ENCODE measurements around the gene PRODH2. TPM values are rescaled to one million over a fixed set of nuclear protein-coding genes. Genes with fewer than 3 reads are reported as not detected.

PRODH2 gene
- total RNA-seq, 1 experiment from 2014 or later = not detected

DNA sequence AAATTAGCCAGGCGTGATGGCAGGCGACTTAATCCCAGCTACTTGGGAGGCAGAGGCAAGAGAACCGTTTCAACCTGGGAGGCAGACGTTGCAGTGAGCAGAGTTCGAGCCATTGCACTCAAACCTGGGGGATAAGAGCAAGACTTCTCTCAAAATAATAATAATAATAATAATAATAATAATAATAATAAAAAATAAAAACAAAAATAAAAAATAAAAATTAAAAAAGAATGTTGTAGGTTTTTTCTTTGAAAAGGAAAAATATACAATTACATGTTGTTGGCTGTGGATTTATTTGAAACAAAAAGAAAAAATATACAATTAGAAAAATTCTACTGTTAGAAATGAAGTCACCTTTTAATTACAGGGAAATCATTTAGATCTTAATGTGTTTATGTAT, 11.5 kb upstream of the PRODH2 start:
- Histone ChIP-seq H2AFZ (ENCODE audit: low read length) (no peak overlapping the region), H3K4me3 (ENCODE audit: low read length) (no peak overlapping the region), H4K20me1 (ENCODE audit: low read length) (no peaks in the 10 kb centered on the region), H3K4me2 (ENCODE audit: low read length) (no peak overlapping the region), H3K4me1 (ENCODE audit: insufficient read depth, low read length) (no peaks in the 10 kb centered on the region), H3F3A (ENCODE audit: low read length, unreplicated experiment) (no peaks in the 10 kb centered on the region), H3K27me3 (ENCODE audit: low read length) (peaks cover 5% of the 10 kb centered on the region), H3K9me3 (ENCODE audit: low read length) (no peaks in the 10 kb centered on the region), H3K27ac (ENCODE audit: low read length) (no peak overlapping the region), H3K9ac (ENCODE audit: low read length) (no peak overlapping the region), H3K9me2 (replicated peaks; ENCODE audit: low read length) (no peaks in the 10 kb centered on the region), H3K36me3 (ENCODE audit: low read depth, low read length) (no peaks in the 10 kb centered on the region), H3K79me2 (ENCODE audit: low read length) (no peaks in the 10 kb centered on the region)
- ChIA-PET POLR2A (ENCODE audit: unreplicated experiment) (no interaction called here), CTCF (no interaction called here)
- intact Hi-C loops (cut with micrococcal nuclease) = loop anchor here (10.0 kb wide), 1 partner anchor 129 kb away; no protein-coding TSS in a partner anchor
- no TSS peak for BruUV-seq (replicated peaks)
- ATAC-seq (no peak), DNase-seq (no peak)
- no peak for TF ChIP-seq EZH2phosphoT487 (IDR thresholded peaks at IDR 0.05; ENCODE audit: borderline replicate concordance, low read length)

- Histone ChIP-seq H3K27ac (ENCODE audit: low read length) (no peak overlapping the region), H3K9me3 (ENCODE audit: low read length) (no peaks in the 10 kb centered on the region), H3F3A (ENCODE audit: low read length, unreplicated experiment) (no peaks in the 10 kb centered on the region), H3K36me3 (ENCODE audit: low read depth, low read length) (no peaks in the 10 kb centered on the region), H3K4me1 (ENCODE audit: insufficient read depth, low read length) (no peaks in the 10 kb centered on the region), H4K20me1 (ENCODE audit: low read length) (no peaks in the 10 kb centered on the region), H3K79me2 (ENCODE audit: low read length) (no peaks in the 10 kb centered on the region), H3K4me2 (ENCODE audit: low read length) (no peak overlapping the region), H3K4me3 (ENCODE audit: low read length) (no peak overlapping the region), H3K27me3 (ENCODE audit: low read length) (peaks cover 5% of the 10 kb centered on the region), H2AFZ (ENCODE audit: low read length) (no peak overlapping the region), H3K9me2 (replicated peaks; ENCODE audit: low read length) (no peaks in the 10 kb centered on the region), H3K9ac (ENCODE audit: low read length) (no peak overlapping the region)
- DNase-seq = no peak
- CTCF ChIA-PET = no interaction called here
- intact Hi-C loops (cut with micrococcal nuclease) = loop anchor here (10.0 kb wide), 1 partner anchor 128 kb away; no protein-coding TSS in a partner anchor
- TF ChIP-seq EZH2phosphoT487 (IDR thresholded peaks at IDR 0.05; ENCODE audit: borderline replicate concordance, low read length) (no peak), EZH2 (IDR thresholded peaks at IDR 0.05; ENCODE audit: low read length, unreplicated experiment) (no peak)
- TF ChIP-seq, protein P1, sequence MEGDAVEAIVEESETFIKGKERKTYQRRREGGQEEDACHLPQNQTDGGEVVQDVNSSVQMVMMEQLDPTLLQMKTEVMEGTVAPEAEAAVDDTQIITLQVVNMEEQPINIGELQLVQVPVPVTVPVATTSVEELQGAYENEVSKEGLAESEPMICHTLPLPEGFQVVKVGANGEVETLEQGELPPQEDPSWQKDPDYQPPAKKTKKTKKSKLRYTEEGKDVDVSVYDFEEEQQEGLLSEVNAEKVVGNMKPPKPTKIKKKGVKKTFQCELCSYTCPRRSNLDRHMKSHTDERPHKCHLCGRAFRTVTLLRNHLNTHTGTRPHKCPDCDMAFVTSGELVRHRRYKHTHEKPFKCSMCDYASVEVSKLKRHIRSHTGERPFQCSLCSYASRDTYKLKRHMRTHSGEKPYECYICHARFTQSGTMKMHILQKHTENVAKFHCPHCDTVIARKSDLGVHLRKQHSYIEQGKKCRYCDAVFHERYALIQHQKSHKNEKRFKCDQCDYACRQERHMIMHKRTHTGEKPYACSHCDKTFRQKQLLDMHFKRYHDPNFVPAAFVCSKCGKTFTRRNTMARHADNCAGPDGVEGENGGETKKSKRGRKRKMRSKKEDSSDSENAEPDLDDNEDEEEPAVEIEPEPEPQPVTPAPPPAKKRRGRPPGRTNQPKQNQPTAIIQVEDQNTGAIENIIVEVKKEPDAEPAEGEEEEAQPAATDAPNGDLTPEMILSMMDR (conservative IDR thresholded peaks at IDR 0.05; ENCODE audit: low read depth, low read length) = no peak
- no TSS peak for BruUV-seq (replicated peaks)
- ATAC-seq = no peak
- POLR2A ChIA-PET (ENCODE audit: unreplicated experiment) = no interaction called here
Measured at GRCh38 chr19:35822579-35822978, 9.9 kb upstream of the PRODH2 start.

DNA sequence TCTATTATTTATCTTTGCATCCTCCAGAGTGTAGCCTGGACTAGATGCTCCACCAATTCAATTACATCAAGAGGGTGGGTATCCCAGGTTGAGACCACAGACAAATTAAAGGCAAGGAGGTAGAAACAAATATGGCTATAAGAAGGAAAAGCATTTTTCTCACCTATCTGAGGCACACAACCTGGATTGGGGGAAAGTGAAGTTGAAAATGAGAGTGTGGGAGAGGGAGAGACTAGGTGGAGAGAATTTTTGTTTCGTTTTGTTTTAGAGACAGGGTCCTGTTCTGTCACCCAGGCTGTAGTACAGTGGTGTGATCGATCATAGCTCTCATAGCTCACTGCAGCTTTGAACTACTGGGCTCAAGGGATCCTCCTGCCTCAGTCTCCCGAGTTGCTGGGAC, 5.8 kb upstream of the PRODH2 start:
- DNase-seq (no peak), ATAC-seq (no peak)
- no peaks in the 10 kb centered on the region for H3K36me3 ChIP-seq (ENCODE audit: low read depth, low read length)
- no peaks in the 10 kb centered on the region for H3K9me3 ChIP-seq (ENCODE audit: low read length)
- POLR2A ChIA-PET (ENCODE audit: unreplicated experiment) = no interaction called here
- H2AFZ ChIP-seq (ENCODE audit: low read length) = no peak overlapping the region
- H3K4me2 ChIP-seq (ENCODE audit: low read length) = no peak overlapping the region
- no peaks in the 10 kb centered on the region for H3K9me2 ChIP-seq (replicated peaks; ENCODE audit: low read length)
- no TSS peak for BruUV-seq (replicated peaks)
- H4K20me1 ChIP-seq (ENCODE audit: low read length) = no peaks in the 10 kb centered on the region
- no peak overlapping the region for H3K27ac ChIP-seq (ENCODE audit: low read length)
- H3K9ac ChIP-seq (ENCODE audit: low read length) = no peak overlapping the region
- intact Hi-C loops (cut with micrococcal nuclease) = no loop called here
- TF ChIP-seq EZH2 (IDR thresholded peaks at IDR 0.05; ENCODE audit: low read length, unreplicated experiment) = no peak
- TF ChIP-seq EZH2phosphoT487 (IDR thresholded peaks at IDR 0.05; ENCODE audit: borderline replicate concordance, low read length) = no peak
- TF ChIP-seq, protein P1 (conservative IDR thresholded peaks at IDR 0.05; ENCODE audit: low read depth, low read length) = no peak
- H3K27me3 ChIP-seq (ENCODE audit: low read length) = no peaks in the 10 kb centered on the region
- H3K79me2 ChIP-seq (ENCODE audit: low read length) = no peaks in the 10 kb centered on the region
- H3K4me1 ChIP-seq (ENCODE audit: insufficient read depth, low read length) = no peaks in the 10 kb centered on the region
- H3F3A ChIP-seq (ENCODE audit: low read length, unreplicated experiment) = no peaks in the 10 kb centered on the region
- no peak overlapping the region for H3K4me3 ChIP-seq (ENCODE audit: low read length)
- CTCF ChIA-PET = no interaction called here

Data from PC-3 (cell line).